HepG2 (cell line): ENCODE data around the gene ABCA13. TPM values are rescaled to one million over a fixed set of nuclear protein-coding genes. Genes with fewer than 3 reads are reported as not detected.

ENCODE experiments used
- ATAC-seq: fragments of 200-7000 bp; cut with Tn5 transposase; 3 replicates; pipeline ENCODE4 v1.9.1; 2020; ENCODE audit warnings: mild to moderate bottlenecking, moderate library complexity
- BruUV-seq: library from RNA; stranded (reverse); fragments of 400-500 nt; replicated peaks from 2 replicates; lab custom pipeline; 2021; lab: Mats Ljungman, UMichigan
- CTCF ChIA-PET: fragments of 300-600 bp; formaldehyde crosslinking; extraction: SDS; loops from one replicate; lab custom pipeline; 2021; ENCODE audit warnings: low total read pairs, inconsistent platforms, low intra/inter-chr PET ratio; lab: Yijun Ruan, JAX
- POLR2A ChIA-PET: fragments of 350-600 bp; sonication (Branson Sonifier 250); formaldehyde crosslinking; loops from one replicate; lab custom pipeline; 2020; ENCODE audit warnings: antibody characterized with exemption, inconsistent platforms; lab: Yijun Ruan, JAX
- DNase-seq: peaks from one replicate; pipeline ENCODE4 v3.0.0-alpha.2; 2015; ENCODE audit warnings: low spot score
- FAIRE-seq: peaks from 3 replicates; lab custom pipeline; 2011; peaks lifted over from hg19 to GRCh38; lab: Jason Lieb, UNC
- H2AFZ ChIP-seq: one replicate; pipeline ENCODE4 v1.6.1; 2011; ENCODE audit warnings: low read length, inconsistent platforms
- H3K27ac ChIP-seq: fragments of 300-600 bp; 3 replicates; pipeline ENCODE4 v1.8.0; 2011; ENCODE audit warnings: mixed run types, mild to moderate bottlenecking, mixed read lengths, low read length, inconsistent platforms; ENCODE audit not compliant: insufficient read depth; ENCODE audit errors: extremely low read length
- H3K27me3 ChIP-seq, 2 experiments: fragments of 200-600 bp in 1 of 2; 2 replicates in 1 of 2; 3 replicates in 1 of 2; pipeline versions ENCODE4 v1.6.0 to v1.8.0; 2011; ENCODE audit warnings: low read length in 2 of 2, mild to moderate bottlenecking in 2 of 2, moderate library complexity in 2 of 2, inconsistent platforms in 1 of 2; ENCODE audit not compliant: insufficient read depth in 2 of 2, control insufficient read depth in 1 of 2
- H3K36me3 ChIP-seq, 2 experiments: fragments of 200-600 bp in 1 of 2; replicated peaks in 1 of 2; 2 replicates in 1 of 2; 3 replicates in 1 of 2; pipeline versions ENCODE4 v1.5.1 to v1.8.0; 2011; ENCODE audit warnings: low read length in 2 of 2, inconsistent platforms in 1 of 2; ENCODE audit not compliant: insufficient read depth in 2 of 2, control insufficient read depth in 1 of 2
- H3K4me1 ChIP-seq: 2 replicates; pipeline ENCODE4 v1.5.1; 2012; ENCODE audit warnings: low read length, inconsistent platforms; ENCODE audit not compliant: insufficient read depth
- H3K4me2 ChIP-seq: 2 replicates; pipeline ENCODE4 v1.6.0; 2011; ENCODE audit warnings: low read depth, low read length, inconsistent platforms
- H3K4me3 ChIP-seq, 3 experiments: fragments of 200-600 bp in 1 of 3; sonication (generic), shearing (Covaris generic) in 1 of 3; replicated peaks in 1 of 3; 2 replicates each; pipeline ENCODE4 v1.5.1; 2011 to 2016; ENCODE audit warnings: low read length in 3 of 3, inconsistent platforms in 2 of 3, low read depth in 2 of 3, mild to moderate bottlenecking in 2 of 3, control low read depth in 1 of 3, mixed read lengths in 1 of 3; ENCODE audit not compliant: insufficient read depth in 1 of 3
- H3K79me2 ChIP-seq: one replicate; pipeline ENCODE4 v1.6.1; 2011; ENCODE audit warnings: low read length, inconsistent platforms; ENCODE audit not compliant: insufficient read depth
- H3K9ac ChIP-seq: 2 replicates; pipeline ENCODE4 v1.6.0; 2011; ENCODE audit warnings: mild to moderate bottlenecking, low read depth, low read length, inconsistent platforms; ENCODE audit not compliant: insufficient read depth
- H3K9me3 ChIP-seq: 2 replicates; pipeline ENCODE4 v1.5.1; 2012; ENCODE audit warnings: mild to moderate bottlenecking, low read length
- H4K20me1 ChIP-seq: 2 replicates; pipeline ENCODE4 v1.6.0; 2011; ENCODE audit warnings: inconsistent platforms, mild to moderate bottlenecking, low read length, moderate library complexity; ENCODE audit not compliant: insufficient read depth
- ELF4 ChIP-seq: sonication (generic); formaldehyde crosslinking; IDR thresholded peaks from 2 replicates; pipeline ENCODE4 v1.5.0; 2020; ENCODE audit warnings: missing genetic modification reagents, mild to moderate bottlenecking, moderate library complexity, borderline replicate concordance
- FOSL1 ChIP-seq: sonication (generic); formaldehyde crosslinking; IDR thresholded peaks from 2 replicates; pipeline ENCODE4 v1.9.0; 2021; ENCODE audit warnings: missing genetic modification reagents, borderline replicate concordance
- HNF4A ChIP-seq: sonication (generic); formaldehyde crosslinking; IDR thresholded peaks from 2 replicates; pipeline ENCODE4 v1.4.0; 2020; ENCODE audit warnings: missing genetic modification reagents
- LCORL ChIP-seq, 2 experiments: fragments of 450-650 bp in 1 of 2; sonication (generic) in 1 of 2; formaldehyde crosslinking in 1 of 2; IDR thresholded peaks; 2 replicates each; pipeline versions ENCODE4 v1.5.0 to v1.6.1; 2017 to 2020; ENCODE audit warnings: antibody characterized with exemption in 1 of 2, missing genetic modification reagents in 1 of 2
- POGZ ChIP-seq: sonication (generic); formaldehyde crosslinking; IDR thresholded peaks from 2 replicates; pipeline ENCODE4 v1.4.0; 2020; ENCODE audit warnings: mild to moderate bottlenecking, missing genetic modification reagents
- RAD51 ChIP-seq: fragments of 450-650 bp; IDR thresholded peaks from 2 replicates; pipeline ENCODE4 v1.6.1; 2016; ENCODE audit warnings: borderline replicate concordance
- SP1 ChIP-seq, 2 experiments: fragments of 450-650 bp in 1 of 2; sonication (generic) in 1 of 2; formaldehyde crosslinking in 1 of 2; IDR thresholded peaks; 2 replicates each; pipeline versions ENCODE4 v1.4.0 to v1.6.1; 2016 to 2020; ENCODE audit warnings: missing genetic modification reagents in 1 of 2
- ZFP36L2 ChIP-seq: sonication (generic); formaldehyde crosslinking; IDR thresholded peaks from 2 replicates; pipeline ENCODE4 v1.4.0; 2020; ENCODE audit warnings: missing genetic modification reagents
- ZNF12 ChIP-seq: sonication (generic); formaldehyde crosslinking; IDR thresholded peaks from 2 replicates; pipeline ENCODE4 v1.5.0; 2020; ENCODE audit warnings: missing genetic modification reagents
- ZNF329 ChIP-seq: sonication (generic); formaldehyde crosslinking; IDR thresholded peaks from 2 replicates; pipeline ENCODE4 v1.9.0; 2021; ENCODE audit warnings: low read depth, mild to moderate bottlenecking, missing genetic modification reagents
- ZNF569 ChIP-seq: sonication (generic); formaldehyde crosslinking; IDR thresholded peaks from 2 replicates; pipeline ENCODE4 v1.5.0; 2020; ENCODE audit warnings: mild to moderate bottlenecking, missing genetic modification reagents, moderate library complexity, borderline replicate concordance
- ZNF672 ChIP-seq: sonication (generic); formaldehyde crosslinking; IDR thresholded peaks from 2 replicates; pipeline ENCODE4 v1.8.1; 2022; ENCODE audit warnings: missing genetic modification reagents
- ZNF883 ChIP-seq: sonication (generic); formaldehyde crosslinking; IDR thresholded peaks from 2 replicates; pipeline ENCODE4 v1.5.1; 2020; ENCODE audit warnings: mild to moderate bottlenecking, missing genetic modification reagents; ENCODE audit errors: not compliant biosample characterization
- WGBS: methylation state at CpG from one replicate; pipeline ENCODE4 v1.1.6; 2017; ENCODE audit warnings: low lambda C conversion rate; 5-methylcytosine and 5-hydroxymethylcytosine counted together
- in situ Hi-C: cut with HindIII; loops from 2 replicates; pipeline ENCODE4 v1.10.0; 2017; ENCODE audit warnings: low pct_unique_long_range_greater_than_20kb; ENCODE audit not compliant: extremely low pct_ligation_motif_present
- intact Hi-C: fragments of 100-400 bp; cut with micrococcal nuclease; formaldehyde crosslinking; loops from one replicate; pipeline ENCODE4 v1.10.0; 2022; ENCODE audit not compliant: unreplicated experiment
- polyA plus RNA-seq, 8 experiments: library from polyadenylated mRNA; depleted of rRNA in 3 of 8; stranded (reverse) in 7 of 8; unstranded in 1 of 8; fragments of >200 nt; fragmentation: Illumina TruSeq in 4 of 8; extraction: Trizol in 4 of 8; gene quantifications; 2 replicates each; pipeline versions ENCODE4 v1.2.1 to v1.2.3, GENCODE V29; 2011 to 2016; ENCODE audit warnings: low read depth in 4 of 8, missing spikeins in 1 of 8, mixed read lengths in 1 of 8; ENCODE audit not compliant: insufficient read depth in 1 of 8
- total RNA-seq, 5 experiments: library from RNA; depleted of rRNA; stranded (reverse); fragments of >200 nt; fragmentation: Illumina TruSeq; extraction: Trizol; gene quantifications; 2 replicates each; pipeline ENCODE4 v1.2.3, GENCODE V29; 2016; ENCODE audit warnings: low read depth in 1 of 5
- TF ChIP-seq, protein P1 (sequence below), 2 experiments: sonication (generic) in 1 of 2; formaldehyde crosslinking in 1 of 2; IDR thresholded peaks; 2 replicates each; pipeline versions ENCODE4 v1.6.1 to v1.9.0; 2014 to 2022; ENCODE audit warnings: antibody characterized with exemption in 1 of 2, borderline replicate concordance in 1 of 2, inconsistent platforms in 1 of 2, low read depth in 1 of 2, missing genetic modification reagents in 1 of 2
- TF ChIP-seq, protein P2 (sequence below): sonication (generic); formaldehyde crosslinking; IDR thresholded peaks from 2 replicates; pipeline ENCODE4 v1.8.0; 2022; ENCODE audit warnings: missing genetic modification reagents, mild to moderate bottlenecking, inconsistent platforms, borderline replicate concordance
- TF ChIP-seq, protein P3 (sequence below): IDR thresholded peaks from 2 replicates; pipeline ENCODE4 v1.6.1; 2012; ENCODE audit warnings: inconsistent platforms

ABCA13 gene
- total and polyA plus RNA-seq, 2 of the 13 experiments (the other 11 are each of a cell fraction or from before 2014, with no cell fraction given): 0.03 TPM; not detected in 1

DNA sequence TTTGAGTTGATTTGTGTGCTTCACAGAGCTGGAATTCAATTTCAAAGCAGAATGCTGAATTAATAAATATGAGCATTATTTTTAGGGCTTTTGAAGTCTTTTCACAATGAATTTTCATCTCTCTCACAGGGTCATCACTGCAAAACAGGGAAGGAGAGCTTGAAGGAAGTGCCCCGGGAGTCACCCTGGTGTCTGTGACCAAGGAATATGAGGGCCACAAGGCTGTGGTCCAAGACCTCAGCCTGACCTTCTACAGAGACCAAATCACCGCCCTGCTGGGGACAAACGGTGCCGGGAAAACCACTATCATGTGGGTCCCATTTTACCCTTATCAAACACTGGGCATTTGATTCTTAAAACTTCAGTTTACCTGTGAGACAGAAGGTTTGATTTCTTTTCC, 217.7 kb downstream of the ABCA13 start (continued):
- TF ChIP-seq, protein P1, sequence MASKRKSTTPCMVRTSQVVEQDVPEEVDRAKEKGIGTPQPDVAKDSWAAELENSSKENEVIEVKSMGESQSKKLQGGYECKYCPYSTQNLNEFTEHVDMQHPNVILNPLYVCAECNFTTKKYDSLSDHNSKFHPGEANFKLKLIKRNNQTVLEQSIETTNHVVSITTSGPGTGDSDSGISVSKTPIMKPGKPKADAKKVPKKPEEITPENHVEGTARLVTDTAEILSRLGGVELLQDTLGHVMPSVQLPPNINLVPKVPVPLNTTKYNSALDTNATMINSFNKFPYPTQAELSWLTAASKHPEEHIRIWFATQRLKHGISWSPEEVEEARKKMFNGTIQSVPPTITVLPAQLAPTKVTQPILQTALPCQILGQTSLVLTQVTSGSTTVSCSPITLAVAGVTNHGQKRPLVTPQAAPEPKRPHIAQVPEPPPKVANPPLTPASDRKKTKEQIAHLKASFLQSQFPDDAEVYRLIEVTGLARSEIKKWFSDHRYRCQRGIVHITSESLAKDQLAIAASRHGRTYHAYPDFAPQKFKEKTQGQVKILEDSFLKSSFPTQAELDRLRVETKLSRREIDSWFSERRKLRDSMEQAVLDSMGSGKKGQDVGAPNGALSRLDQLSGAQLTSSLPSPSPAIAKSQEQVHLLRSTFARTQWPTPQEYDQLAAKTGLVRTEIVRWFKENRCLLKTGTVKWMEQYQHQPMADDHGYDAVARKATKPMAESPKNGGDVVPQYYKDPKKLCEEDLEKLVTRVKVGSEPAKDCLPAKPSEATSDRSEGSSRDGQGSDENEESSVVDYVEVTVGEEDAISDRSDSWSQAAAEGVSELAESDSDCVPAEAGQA (IDR thresholded peaks at IDR 0.05; ENCODE audit: low read depth): no peak
- TF ChIP-seq, protein P1 (CRISPR knock-in tag; IDR thresholded peaks at IDR 0.05; ENCODE audit: borderline replicate concordance): no peak
- TF ChIP-seq, protein P2, sequence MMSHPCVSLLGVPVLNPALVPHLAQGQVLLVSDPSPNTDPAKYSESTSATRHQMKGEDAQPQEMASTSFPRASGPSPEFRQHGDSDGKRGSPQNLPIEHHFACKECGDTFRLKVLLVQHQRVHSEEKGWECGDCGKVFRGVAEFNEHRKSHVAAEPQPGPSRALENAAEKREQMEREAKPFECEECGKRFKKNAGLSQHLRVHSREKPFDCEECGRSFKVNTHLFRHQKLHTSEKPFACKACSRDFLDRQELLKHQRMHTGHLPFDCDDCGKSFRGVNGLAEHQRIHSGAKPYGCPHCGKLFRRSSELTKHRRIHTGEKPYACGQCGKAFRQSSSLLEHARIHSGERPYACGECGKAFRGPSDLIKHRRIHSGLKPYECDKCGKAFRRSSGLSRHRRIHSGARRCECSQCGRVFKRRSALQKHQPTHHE (CRISPR knock-in tag): no peak
- TF ChIP-seq, protein P3, sequence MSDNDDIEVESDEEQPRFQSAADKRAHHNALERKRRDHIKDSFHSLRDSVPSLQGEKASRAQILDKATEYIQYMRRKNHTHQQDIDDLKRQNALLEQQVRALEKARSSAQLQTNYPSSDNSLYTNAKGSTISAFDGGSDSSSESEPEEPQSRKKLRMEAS: no peak
- TF ChIP-seq ZNF329 (no peak), ZNF12 (no peak)

DNA sequence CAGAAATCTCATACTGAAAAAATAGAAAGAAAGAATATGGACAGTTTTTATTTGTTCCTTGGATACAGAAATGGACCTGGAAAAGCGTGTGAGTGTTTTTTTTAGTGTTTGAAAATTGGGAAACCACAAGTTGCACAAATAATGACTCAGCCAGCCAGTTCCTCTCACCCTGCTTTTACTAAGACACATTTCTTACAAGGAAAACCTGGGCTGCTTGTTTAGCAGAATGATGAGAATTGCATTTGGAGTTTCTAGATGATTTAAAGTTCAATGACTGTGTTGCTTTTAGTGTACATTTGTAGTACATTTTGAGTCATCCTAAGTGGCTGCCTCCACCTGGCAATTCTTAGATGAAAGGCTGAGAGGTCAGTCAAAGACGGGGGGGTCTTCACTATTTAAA, 218.7 kb downstream of the ABCA13 start:
- no peak for DNase-seq
- in situ Hi-C loops: no loop called here

More for the DNA sequence above, 218.7 kb downstream of the ABCA13 start:
- Histone ChIP-seq H3K36me3 (no peaks in the 10 kb centered on the region), H3K27ac (no peak overlapping the region), H3K27me3 (no peaks in the 10 kb centered on the region), H2AFZ (no peak overlapping the region), H3K9ac (no peak overlapping the region), H3K9me3 (no peaks in the 10 kb centered on the region), H3K79me2 (no peaks in the 10 kb centered on the region), H3K4me1 (no peaks in the 10 kb centered on the region), H4K20me1 (no peaks in the 10 kb centered on the region), H3K4me3 (no peak overlapping the region), H3K4me2 (no peak overlapping the region)
- FAIRE-seq: no peak
- BruUV-seq: no TSS peak
- intact Hi-C loops: no loop called here
- TF ChIP-seq LCORL (IDR thresholded peaks at IDR 0.05) (no peak), LCORL (CRISPR knock-in tag; IDR thresholded peaks at IDR 0.05) (no peak), ZNF672 (CRISPR knock-in tag) (no peak), FOSL1 (CRISPR knock-in tag) (no peak), SP1 (IDR thresholded peaks at IDR 0.05) (no peak), SP1 (CRISPR knock-in tag; IDR thresholded peaks at IDR 0.05) (no peak), HNF4A (CRISPR knock-in tag) (no peak), ZNF569 (CRISPR knock-in tag) (no peak), ZFP36L2 (CRISPR knock-in tag) (no peak), ELF4 (CRISPR knock-in tag) (no peak), ZNF883 (CRISPR knock-in tag) (no peak), RAD51 (no peak), POGZ (CRISPR knock-in tag) (no peak)
- CTCF ChIA-PET: no interaction called here
- no peak for ATAC-seq
- WGBS: 0% methylated on average over 2 of the region's 2 CpGs
- POLR2A ChIA-PET: no interaction called here
